HG02678 (cell line): ENCODE data around the gene GARRE1.
"Not testable (repeated sequence)": the region's sequence is repeated elsewhere in the genome, so short reads cannot be mapped to it uniquely, and the experiment has no call there.

Source experiments
- ATAC-seq: cut with Tn5 transposase; IDR thresholded peaks from one replicate; pipeline ENCODE4 v1.9.1; 2021; ENCODE audit warnings: mild to moderate bottlenecking, moderate library complexity; ENCODE audit not compliant: unreplicated experiment

Gene GARRE1, protein sequence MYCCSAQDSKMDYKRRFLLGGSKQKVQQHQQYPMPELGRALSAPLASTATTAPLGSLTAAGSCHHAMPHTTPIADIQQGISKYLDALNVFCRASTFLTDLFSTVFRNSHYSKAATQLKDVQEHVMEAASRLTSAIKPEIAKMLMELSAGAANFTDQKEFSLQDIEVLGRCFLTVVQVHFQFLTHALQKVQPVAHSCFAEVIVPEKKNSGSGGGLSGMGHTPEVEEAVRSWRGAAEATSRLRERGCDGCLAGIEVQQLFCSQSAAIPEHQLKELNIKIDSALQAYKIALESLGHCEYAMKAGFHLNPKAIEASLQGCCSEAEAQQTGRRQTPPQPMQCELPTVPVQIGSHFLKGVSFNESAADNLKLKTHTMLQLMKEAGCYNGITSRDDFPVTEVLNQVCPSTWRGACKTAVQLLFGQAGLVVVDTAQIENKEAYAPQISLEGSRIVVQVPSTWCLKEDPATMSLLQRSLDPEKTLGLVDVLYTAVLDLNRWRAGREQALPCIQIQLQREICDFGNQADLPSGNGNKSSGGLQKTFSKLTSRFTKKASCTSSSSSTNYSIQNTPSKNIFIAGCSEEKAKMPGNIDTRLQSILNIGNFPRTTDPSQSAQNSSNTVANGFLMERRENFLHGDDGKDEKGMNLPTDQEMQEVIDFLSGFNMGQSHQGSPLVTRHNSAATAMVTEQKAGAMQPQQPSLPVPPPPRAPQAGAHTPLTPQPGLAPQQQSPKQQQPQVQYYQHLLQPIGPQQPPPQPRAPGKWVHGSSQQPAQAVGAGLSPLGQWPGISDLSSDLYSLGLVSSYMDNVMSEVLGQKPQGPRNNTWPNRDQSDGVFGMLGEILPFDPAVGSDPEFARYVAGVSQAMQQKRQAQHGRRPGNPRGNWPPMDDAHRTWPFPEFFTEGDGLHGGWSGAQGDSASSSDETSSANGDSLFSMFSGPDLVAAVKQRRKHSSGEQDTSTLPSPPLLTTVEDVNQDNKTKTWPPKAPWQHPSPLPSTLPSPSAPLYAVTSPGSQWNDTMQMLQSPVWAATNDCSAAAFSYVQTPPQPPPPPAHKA (N-terminal part only)

DNA sequence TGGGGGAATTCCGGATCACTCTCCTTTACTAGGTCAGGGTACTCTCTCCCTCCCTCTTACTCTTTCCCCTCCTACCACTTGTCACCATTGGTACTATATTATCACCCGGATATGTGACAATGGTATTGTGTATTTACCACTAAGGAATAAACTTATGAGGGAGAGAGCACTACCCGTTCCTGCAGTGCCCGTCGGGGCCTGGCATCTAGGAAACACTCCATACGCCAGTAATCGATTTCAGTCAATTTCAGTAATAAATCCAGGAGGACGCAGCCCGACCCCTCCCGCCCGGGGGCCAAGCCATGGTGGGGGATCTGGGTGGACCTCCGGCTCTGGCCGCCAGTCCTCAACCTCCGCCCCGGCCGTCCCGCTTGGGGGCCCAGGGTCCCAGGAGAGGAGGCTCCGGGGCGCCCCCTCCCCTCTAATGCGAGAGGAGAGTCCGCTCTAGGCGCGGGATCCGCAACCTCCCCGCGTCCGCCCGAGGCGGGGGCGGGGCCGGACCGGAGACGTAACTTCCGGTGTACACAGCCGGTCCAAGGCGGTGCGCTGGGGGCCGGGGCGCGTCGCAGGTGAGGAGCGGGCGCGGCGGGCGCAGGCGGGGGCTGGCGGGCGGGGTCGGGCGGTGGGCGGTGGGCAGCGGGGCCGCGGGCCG is at the start of gene GARRE1:
TSS of gene GARRE1 (plus strand) at position 509 of the 652 bp plus-strand sequence. CDS start 45,920 bp downstream, outside the sequence.
- ATAC-seq, result peak; percentile 91

DNA sequence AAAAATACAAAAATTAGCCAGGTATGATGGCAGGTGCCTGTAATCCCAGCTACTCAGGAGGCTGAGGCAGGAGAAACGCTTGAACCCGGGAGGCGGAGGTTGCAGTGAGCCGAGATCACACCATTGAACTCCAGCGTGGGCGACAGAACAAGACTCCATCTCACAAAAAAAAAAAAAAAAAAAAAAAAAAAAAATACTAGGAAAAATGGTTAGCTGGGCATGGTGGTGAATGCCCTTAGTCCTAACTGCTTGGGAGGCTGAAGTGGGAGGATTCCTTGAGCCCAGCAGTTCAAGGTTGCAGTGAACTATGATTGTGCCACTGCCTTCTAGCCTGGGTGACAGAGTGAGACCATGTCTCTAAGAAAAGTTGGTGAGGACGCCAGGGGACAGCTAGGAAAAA is 49.0 kb upstream of the GARRE1 start:
- not testable (repeated sequence) for ATAC-seq

DNA sequence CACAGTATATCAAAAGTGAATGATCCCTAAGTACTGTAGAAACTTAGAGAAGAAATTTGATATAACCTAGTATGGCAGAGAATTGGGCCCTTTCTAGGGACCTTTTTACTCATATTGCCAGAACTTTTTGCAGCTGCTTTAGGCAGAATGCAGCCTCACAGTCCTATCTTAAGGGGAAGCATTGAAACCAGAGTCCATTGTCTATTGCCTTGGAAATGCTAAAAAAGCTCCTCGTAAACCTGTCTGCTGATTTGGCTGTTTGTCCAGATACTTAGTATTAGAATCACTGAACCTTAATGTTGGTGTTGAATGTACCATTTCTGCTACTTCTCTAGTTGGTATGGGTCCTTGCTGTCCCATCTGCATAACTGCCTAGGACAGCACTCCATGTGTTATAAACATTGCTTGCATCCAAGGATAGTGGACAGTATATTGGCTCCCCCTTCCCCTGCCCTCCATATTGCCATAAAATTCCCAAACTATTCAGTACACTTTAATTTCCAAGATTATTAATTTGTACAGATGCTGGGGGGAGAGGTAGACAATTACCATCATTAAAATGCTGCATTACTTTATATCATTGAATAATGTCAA is 46.0 kb upstream of the GARRE1 start:
- ATAC-seq, result no peak

DNA sequence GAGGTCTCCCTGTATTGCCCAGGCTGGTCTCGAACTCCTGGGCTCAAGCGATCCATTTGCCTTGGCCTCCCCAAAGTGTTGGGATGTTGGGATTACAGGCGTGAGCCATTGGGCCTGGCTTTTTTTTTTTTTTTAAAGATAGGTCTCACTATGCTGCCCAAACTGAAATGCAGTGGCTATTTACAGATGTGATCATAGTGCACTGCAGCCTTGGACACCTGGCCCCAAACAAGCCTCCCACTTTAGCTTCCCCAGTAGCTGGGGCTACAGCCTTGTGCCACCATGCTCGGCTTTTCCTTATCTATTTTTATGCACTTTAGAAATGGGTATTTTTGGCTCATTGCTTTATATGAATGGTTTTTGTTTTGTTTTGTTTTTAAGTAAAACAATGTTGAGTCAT is 44.6 kb upstream of the GARRE1 start:
- ATAC-seq, result no peak

DNA sequence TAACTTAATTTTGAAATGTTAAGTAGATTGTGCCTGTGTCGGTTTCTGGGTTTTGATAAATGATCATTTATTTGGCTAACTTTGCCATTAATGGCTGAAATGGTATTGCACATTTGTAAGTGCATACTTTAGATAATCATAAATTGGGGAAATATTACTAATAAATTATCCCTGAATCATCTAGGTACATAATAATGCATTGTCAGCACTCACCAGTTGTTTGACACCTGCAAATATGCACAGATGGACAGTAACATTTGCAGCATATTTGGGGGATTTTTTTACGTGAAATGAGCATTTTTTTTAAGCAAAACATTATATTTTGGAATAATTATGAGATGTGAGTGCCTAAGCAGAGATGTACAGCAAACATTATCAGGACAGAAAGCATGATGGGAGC is 41.1 kb upstream of the GARRE1 start:
- ATAC-seq, result no peak

DNA sequence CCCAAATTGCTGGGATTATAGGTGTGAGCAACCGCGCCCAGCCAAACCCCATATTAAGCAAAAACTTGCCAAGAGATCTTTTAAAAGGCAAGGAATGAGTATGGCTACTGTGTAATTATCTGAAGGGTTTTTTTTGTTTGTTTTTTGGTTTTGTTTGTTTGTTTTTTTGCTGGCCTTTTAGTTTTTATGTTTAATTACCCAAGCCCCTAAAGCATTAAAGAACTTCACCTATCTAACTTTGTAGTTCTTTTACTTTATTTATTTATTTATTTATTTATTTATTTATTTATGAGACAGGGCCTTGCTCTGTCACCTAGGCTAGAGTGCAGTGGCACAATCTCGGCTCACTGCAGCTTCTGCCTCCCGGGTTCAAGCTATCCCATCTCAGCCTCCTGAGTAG is 40.3 kb upstream of the GARRE1 start:
- no peak for ATAC-seq

DNA sequence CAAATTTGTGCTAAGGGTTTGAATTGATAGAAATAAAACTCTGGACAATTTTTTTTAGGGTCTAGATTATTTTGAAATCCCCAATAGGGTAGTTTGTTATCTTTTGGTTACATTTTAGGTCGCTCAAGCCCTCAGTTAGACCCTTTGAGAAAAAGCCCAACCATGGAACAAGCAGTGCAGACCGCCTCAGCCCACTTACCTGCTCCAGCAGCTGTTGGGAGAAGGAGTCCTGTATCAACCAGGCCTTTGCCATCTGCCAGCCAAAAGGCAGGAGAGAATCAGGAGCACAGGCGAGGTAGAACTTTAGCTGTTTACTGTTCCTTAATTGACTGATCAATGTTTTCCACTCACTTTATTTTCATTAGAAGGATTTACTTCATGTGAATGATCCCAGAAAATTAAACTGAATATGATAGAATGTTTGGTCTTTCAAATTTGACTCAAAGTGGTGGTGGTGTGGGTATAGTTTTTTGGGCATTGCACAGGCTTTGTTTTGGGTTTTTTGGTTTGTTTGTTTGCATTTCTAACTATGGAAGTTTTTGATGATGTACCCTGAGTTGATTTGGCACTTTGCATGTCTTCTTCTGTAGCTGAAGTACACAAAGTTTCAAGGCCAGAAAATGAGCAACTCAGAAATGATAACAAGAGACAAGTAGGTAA is 39.2 kb upstream of the GARRE1 start:
- no peak for ATAC-seq

DNA sequence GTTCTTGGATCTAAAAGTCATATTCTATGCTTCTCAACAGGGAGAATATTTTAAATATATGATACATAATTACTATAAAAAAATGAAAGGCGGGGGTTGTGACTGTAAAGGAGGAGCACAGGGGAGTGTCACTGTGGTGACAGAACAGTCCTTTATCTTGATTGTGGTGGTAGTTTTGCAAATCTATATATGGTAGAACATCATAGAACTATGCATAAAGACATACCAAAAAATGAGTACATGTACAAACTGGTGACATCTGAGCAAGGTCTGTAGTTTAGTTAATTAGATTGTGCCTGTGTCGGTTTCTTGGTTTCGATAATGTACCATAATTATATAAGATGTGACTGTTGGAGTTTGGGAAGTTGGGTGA is 38.7 kb upstream of the GARRE1 start:
- no peak for ATAC-seq

DNA sequence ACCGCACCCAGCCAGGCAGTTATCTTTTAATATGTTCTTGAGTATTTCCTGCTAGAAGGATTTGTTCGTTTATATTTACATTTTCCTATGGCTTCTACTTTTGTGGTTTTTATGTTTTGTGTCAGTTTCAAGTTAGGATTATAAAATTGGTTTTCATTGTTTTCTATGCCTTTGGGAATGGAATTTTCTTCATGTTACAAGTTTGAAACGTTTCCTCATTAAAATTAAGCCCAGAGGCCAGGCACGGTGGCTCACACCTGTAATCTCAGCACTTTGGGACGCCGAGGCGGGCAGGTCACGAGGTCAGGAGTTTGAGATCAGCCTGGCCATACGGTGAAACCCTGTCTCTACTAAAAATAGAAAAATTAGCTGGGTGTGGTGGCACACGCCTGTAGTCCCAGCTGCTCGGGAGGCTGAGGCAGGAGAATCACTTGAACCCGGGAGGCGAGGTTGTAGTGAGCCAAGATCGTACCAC is 37.6 kb upstream of the GARRE1 start:
- ATAC-seq, result not testable (repeated sequence)

DNA sequence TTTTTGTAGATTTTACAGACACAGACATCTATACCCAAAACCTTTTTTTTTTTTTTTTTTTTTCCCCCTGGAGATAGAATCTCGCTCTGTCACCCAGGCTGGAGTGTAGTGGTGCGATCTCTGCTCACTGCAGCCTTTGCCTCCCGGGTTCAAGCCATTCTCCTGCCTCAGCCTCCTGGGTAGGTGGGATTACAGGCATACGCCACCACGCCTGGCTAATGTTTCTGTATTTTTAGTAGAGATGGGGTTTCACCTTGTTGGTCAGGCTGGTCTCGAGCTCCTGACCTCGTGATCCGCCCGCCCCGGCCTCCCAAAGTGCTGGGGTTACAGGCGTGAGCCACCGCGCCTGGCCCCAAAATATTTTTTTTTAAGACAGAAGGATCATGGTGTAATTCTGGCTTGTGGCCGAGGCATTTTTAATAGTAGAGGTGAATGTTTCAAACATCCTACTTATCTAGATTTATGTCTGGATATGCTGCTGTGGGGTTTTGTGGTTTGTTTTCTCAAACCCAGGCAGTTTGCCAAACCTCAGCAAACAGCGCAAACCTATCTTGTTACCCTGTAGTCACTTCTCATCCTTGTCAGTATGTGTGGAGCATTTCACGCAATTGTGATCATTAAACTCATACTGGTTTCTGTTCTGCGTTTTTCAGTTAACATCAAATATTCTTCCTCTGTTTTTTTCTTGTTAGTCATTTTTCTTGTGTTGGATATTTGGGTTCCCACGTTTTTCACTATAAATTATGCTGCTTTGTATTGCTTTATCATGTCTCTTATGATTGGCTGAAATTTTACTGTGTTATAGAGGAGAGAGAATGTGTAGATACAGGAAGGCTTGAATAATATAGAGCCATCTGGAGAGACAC is 36.2 kb upstream of the GARRE1 start:
- peak; percentile 48 for ATAC-seq

DNA sequence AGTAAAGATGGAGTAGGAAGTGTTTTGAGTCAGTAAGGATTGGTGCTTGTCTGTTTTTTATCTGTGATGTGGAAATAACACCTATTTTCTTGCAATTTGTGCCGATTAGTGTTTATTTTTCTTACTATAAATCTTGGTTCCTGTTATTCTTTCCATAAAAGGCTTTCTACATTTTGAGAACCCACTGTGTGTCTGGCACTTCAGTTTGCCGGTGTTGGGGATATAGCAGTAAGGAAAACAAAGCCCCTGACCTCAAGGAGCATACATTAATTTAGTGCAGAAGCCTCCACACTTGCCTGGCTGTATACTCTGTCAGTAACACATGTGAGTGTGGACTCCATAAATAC is 35.6 kb upstream of the GARRE1 start:
- ATAC-seq, result no peak

DNA sequence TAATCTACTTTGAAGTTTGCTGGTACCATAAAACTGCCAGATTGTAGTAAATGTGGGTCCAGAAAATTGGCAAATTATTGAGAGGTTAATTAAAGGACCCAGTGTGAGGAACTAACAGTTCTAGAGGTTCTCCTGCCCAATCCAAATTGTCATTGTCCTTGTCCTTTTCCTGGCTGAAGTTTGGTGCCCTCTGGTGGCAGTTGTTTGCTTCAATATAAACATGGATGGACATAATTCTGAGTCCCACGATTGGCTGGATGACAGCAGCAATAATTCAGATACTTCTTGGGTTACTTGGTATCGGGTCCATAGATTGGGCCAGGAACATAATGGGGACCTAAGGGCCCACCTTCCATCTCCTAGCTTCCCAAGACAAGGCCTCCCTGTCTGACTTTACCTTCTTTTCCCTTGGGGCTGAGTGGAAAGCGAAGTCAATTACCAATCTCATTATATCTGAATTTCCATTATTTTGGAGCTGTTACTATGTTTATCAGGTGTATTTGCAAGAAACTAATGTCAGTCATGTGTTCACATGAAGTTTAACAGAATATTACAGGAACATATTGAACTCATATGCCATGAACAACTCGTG is 33.8 kb upstream of the GARRE1 start:
- no peak for ATAC-seq

DNA sequence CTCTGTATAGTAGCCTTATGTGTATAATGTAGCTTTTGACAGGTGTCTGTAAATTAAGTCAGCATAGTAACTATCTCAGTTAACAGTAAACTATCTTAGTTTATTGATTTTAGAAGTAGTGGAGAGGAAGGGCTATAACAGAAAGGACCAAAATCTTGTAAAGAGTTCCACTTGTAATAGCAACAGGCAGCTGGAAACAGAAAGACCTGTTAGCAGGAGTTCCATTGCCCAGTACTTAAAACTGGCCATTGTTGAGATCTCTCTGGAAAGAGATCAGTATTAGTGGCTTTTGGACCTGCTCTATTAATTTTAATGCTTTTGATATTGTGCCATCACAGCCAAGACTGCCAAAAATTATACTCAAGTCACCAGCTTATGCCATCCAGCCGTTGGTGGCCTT is 32.0 kb upstream of the GARRE1 start:
- ATAC-seq, result no peak

DNA sequence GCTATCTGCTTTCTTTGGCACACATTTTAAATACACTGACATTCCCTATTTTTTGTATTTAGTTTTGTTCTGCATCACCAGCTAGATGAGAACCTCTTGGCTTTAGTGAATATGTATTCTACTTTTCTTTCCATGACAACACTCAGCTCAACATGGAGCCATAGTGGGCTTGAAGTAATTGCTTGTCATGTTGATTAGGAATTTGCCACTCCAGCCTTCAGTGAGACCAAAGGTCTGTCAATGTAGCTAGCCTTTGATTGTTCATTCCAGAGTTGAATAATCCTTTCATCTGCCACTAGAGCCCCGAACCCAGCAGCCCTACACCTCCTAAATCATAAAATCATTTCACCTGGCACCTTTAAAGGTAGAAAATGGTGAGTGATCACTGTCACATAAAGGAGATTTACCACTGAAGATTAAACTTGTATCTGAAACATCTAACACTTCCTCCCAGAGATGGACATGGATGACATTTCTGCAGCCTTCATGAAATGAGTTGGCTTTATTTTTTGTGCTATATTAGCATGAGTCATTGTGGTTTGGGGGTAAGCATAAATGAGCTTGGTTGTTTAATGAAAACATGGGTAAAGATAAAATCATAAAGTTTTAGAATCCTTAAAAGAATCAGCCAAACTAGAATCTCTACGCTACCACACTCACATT is 29.2 kb upstream of the GARRE1 start:
- no peak for ATAC-seq

DNA sequence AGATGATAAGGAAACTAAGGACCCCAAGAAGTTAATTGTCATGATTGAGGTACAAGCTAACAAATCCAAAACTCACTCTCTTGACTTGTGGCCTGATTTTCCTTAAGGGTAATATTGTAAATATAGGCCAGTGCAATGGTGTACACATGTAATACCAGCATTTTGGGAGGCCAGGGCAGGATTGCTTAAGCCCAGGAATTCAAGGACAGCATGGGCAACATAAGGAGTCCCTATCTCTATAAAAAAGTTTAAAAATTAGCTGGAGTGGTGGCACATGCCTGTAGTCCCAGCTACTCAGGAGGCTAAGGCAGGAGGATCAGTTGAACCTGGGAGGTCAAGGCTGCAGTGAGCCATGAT is 28.7 kb upstream of the GARRE1 start:
- ATAC-seq, result no peak

DNA sequence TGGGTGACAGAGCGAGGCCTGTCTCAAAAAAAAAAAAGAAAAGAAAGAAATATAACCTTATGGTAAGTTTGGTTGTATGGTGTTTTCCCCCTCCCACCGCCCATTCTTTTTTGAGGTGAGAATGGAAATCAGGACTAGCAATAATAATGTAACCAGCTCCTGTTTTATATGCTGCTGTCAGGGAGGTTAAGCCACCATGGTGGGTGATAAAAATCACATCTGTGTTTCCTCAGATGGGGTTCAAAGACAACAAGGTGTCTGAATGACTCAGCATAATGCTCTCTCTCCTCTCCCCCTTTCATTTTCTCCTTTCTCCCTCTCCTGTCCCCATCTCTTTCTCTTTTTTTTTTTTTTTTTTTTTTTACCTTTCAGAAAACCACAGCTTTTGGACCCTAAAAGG is 28.3 kb upstream of the GARRE1 start:
- ATAC-seq, result no peak

DNA sequence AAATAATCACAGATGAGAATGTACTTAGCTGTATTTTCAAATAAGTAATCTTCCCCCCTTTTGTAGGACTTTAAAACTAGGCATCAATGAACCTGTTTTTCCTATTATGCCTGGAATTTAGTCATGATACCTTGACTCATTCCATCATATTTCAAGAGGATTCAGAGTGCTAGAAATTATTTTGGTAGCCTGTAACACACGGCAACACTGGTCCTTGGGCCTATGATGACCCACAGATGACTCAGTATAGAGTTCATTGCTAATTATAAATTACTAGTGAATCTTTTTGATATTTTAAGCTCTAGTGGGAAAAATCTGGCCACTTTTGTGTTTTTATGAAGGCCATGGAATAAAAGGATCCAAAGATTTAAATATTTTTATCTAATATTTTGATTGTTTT is 26.0 kb upstream of the GARRE1 start:
- no peak for ATAC-seq

DNA sequence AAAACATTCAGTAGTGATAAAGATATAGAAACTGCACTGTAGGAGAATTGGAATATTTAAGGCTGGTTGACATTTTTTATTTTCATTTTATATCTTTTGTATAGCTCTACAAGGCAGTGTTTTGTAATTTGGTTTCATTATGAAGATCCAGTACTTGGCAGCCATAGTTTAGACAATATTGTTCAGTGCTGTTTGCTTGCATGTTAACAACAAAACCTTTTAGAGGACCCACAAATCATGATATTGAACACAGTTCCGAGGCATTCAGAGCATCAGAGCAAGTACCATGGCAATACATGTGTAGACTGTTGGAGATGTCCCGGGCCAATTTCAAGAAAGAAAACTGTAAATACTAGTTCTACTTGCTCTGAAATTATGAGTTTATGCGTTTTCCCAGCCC is 25.6 kb upstream of the GARRE1 start:
- no peak for ATAC-seq

DNA sequence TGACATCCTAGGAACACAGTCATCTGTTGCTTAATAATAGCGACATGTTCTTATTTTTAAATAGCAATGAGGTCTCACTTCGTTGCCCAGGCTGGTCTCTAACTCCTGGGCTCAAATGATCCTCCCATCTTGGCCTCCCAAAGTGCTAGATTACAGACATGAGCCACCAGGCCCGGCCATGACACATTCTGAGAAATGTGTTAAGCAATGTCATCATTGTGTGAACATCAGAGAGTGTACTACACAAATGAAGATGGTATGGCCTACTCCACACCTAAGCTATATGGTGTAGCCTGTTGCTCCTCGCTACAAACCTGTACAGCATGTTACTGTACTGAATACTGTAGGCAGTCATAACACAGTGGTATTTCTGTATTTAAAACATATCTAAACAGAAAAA is 24.6 kb upstream of the GARRE1 start:
- ATAC-seq, result no peak
